22Rv1 (cell line): Measurements from ENCODE around the gene GVQW3.

Source experiments
- ZFX ChIP-seq: fragments of 450-650 bp; IDR thresholded peaks from 2 replicates; pipeline ENCODE4 v1.6.1; 2017; ENCODE audit warnings: antibody characterized with exemption, borderline replicate concordance
- TF ChIP-seq, protein P1 (sequence below): fragments of 450-650 bp; IDR thresholded peaks from 2 replicates; pipeline ENCODE4 v1.5.1; 2017; ENCODE audit warnings: mild to moderate bottlenecking

GRCh38 chr11:76385903-76386302, 4.8 kb downstream of the GVQW3 start:
- TF ChIP-seq, protein P1, sequence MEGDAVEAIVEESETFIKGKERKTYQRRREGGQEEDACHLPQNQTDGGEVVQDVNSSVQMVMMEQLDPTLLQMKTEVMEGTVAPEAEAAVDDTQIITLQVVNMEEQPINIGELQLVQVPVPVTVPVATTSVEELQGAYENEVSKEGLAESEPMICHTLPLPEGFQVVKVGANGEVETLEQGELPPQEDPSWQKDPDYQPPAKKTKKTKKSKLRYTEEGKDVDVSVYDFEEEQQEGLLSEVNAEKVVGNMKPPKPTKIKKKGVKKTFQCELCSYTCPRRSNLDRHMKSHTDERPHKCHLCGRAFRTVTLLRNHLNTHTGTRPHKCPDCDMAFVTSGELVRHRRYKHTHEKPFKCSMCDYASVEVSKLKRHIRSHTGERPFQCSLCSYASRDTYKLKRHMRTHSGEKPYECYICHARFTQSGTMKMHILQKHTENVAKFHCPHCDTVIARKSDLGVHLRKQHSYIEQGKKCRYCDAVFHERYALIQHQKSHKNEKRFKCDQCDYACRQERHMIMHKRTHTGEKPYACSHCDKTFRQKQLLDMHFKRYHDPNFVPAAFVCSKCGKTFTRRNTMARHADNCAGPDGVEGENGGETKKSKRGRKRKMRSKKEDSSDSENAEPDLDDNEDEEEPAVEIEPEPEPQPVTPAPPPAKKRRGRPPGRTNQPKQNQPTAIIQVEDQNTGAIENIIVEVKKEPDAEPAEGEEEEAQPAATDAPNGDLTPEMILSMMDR = no peak
- TF ChIP-seq ZFX = no peak
